GM12873 (cell line): Measurements from ENCODE around the gene HOXC5.

Source experiments
- TF ChIP-seq, protein P1 (sequence below): IDR thresholded peaks from 2 replicates; pipeline ENCODE4 v1.5.1; 2012; ENCODE audit warnings: low read depth, mild to moderate bottlenecking, moderate library complexity, low read length, control low read depth; ENCODE audit not compliant: insufficient read depth; ENCODE audit errors: missing control alignments

HOXC5 gene

DNA sequence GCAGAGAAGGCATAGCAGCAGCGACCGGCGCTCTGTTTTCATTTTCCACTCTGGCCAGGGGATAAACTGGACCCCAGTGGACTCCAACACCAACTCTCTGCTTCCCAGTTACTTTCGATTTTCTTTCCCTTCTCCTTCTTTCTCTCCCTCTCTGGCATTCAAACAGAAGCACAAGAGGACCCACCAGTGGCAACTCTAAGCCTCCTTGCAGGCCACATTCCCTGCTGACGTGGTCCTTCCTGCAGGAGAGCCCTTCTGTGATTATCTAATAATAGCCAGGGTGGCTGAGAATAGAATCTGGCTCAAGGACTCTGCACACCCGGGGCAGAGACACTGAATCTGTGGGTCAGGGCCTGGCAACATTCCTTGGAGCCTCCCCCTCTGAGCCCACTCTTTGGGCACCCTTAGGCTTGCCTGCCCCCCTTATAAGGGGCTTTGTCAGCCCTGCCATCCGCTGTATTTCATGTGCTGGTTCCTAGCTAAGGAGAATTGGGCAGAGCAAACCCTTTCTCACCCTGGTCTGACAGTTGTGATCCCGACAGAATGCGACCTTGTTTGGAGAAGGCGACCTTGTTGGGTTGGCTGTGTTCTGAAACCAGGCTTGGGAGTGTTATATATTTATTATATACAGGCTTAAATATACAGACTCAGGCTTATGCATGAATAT lies 12.8 kb upstream of the HOXC5 start:
- TF ChIP-seq, protein P1, sequence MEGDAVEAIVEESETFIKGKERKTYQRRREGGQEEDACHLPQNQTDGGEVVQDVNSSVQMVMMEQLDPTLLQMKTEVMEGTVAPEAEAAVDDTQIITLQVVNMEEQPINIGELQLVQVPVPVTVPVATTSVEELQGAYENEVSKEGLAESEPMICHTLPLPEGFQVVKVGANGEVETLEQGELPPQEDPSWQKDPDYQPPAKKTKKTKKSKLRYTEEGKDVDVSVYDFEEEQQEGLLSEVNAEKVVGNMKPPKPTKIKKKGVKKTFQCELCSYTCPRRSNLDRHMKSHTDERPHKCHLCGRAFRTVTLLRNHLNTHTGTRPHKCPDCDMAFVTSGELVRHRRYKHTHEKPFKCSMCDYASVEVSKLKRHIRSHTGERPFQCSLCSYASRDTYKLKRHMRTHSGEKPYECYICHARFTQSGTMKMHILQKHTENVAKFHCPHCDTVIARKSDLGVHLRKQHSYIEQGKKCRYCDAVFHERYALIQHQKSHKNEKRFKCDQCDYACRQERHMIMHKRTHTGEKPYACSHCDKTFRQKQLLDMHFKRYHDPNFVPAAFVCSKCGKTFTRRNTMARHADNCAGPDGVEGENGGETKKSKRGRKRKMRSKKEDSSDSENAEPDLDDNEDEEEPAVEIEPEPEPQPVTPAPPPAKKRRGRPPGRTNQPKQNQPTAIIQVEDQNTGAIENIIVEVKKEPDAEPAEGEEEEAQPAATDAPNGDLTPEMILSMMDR, result no peak

DNA sequence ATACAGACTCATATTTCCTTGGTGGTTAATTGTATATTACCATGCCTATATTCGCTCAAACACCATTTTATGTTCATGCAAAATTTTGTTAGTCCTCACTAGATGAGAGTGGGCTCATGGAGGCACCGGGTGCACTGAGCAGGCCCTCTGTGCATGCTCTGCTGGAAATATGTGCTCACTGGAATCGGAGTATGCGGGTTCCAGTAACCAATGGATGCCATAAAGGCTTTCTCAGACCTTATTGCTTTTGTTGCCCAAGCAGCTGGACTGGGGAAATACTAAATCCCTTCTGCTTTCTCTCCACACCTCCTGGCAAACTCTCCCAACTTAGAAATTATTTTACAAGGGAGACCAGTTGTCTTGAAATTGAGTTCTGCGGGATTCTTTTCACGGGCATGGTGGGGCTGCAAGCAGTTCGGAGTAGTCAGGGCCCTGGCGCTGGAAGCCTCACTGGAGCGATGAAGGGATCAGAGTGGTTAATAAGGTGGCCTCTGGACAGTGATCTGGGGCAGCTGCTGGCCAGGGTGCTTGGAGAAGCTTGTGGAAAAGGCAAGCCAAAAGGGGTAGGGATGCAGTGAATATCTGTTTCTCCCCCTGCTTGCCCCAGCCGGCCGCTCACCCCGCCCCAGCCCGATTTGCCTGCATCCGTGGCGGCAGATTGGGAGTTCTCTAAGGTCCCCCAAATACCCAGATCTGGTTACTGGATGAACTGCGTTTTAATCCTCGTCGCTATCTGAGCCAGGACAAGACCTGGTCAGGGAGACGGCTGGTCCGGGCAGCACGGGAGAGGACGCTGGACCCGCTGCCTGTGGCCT lies 12.1 kb upstream of the HOXC5 start:
- TF ChIP-seq, protein P1, result no peak

DNA sequence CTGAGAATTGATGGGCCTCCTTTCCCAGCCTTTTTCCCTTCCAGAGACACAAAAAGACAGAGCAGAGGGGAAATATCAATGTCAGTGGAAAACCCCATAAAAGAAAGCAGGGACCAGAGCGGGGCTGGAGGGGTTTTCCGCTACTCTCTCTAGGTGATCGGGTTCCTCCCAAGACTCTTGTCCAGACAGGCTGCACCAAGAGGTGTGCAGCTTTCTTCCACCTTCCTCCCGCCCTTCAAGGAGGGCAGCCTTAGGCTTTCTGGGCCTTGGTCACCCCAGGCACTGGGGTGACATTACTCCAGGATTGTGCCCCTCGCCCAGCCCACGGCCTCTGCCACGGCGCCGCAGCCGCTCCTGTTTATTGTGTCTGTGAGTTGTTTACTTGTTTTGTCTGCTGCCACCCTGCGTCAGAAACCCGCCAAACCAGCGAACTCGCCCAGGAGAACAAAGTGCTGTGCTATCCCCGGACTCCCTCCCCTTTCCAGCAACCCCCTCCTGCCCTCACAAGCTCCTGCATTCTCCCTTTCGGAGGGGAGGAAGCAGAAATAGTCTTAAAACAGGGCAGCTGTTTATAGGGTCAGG lies 11.3 kb upstream of the HOXC5 start:
- TF ChIP-seq, protein P1, result no peak

GRCh38 chr12:54022960-54023884 lies 9.6 kb upstream of the HOXC5 start:
- TF ChIP-seq, protein P1, result no peak

DNA sequence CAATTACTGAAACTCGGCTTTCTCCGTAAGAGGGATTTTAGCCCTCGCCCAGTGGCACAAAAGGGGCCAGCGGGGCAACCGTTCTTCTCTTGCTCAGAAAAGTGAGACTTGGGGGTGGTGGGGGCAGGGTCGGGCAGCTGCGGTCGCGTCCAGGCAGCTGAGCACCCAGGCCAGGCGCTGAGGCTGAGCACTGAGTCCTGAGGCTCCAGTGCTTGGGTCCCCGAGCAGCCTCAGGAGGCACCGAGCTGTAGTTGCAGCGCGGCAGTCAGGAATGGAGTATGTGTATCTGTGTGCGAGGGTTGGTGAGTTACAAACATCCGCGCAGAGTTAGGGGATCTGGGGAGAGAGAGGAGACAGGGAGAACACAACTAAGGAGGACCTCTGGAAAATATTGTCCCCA lies 8.7 kb upstream of the HOXC5 start:
- TF ChIP-seq, protein P1, result no peak

DNA sequence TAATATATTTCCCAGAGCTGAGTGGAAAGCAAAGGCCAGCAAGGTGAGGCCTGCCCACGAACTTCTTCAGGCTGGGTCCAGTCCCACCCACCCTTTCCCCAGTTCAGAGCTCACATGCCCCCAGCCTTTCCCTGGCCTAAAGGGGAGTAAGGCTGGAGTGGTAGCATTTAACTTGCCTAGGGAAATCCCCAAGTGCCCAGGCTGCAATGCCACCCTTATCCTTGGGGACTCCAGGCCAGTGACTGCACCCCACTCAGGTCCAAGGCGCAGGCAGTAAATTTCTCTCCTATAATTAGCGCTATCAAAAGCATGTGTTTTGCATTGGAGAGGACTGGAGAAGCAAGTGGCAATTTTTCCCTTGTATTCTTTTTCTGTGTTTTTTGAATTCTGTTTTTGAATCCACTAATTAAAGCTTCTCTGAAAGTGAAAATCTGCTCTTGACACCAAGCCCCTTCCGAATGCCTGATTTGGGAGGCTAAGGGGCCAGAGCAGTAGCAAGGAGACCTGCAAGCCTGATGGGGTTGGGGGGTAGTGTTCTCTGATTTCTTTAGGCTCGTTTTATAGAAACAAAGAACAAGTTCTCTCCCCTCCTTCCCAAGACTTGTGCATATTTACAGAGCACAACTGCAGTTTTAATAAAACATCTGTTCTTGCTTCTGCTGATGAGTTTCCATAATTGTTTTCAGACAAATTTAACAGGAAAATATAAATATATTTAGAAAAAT lies 8.1 kb upstream of the HOXC5 start:
- TF ChIP-seq, protein P1, result no peak
